DMS79 (cell line): ENCODE data around the gene ZNF311.
"Not testable (repeated sequence)": the region's sequence is repeated elsewhere in the genome, so short reads cannot be mapped to it uniquely, and the experiment has no call there.

Experiments
- DNase-seq: peaks from one replicate; lab custom pipeline; 2025; lab: John Stamatoyannopoulos, UW

ZNF311 gene

DNA sequence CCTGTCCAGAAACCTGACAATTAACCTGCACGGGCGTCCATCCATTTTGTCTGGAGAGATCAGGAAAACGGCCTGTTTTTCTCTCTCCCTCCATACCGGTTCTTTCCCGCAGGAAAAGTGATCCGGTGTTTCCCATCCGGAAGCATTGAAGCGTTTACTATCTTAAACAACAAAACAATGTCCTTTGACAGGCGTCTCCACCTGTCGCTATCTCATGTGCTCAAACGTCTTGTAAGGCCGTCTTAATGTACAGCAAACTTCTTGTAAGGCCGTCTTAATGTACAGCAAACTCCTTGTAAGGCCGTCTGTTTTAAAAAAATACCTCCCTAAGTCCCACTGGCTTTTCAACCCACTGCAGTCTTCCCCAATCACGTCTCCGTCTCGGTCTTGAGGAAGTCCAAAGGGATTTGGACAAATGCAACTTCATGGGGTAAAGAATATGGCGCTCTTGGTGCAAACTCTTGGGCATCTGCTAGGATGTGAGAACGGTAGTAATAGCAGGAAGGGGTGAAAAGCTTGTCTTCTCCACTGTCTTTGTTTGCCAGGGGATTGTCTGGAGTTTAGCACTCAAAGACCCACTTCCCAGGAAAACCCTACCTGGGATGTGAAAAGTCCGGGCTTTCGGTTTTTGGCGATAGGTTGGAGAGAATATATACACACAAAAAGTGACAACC lies 51.4 kb downstream of the ZNF311 start:
- no peak for DNase-seq

DNA sequence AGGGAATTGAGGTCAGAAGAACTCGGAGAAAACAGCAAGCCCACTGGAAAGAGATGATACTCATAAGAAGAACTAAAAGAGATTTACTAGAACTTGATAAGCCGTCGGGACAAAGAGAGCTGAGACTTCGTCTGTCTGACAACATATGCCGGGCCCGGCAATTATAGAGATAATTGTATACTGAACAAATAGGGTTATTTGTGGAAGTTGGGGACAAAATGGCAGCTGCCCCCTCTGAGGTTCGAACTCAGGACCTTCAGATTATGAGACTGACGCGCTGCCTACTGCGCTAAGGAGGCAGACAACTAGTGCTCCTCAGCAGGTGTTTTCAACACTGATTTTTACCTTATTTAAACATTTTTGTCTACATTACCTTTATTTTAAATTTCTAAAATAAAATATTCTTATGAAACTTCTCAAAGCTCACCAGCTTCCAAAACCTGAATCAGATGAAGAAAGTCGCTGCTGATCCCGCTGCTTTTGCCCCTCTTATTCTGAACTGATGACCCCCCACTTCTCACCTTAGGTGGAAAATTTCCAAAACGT lies 52.0 kb downstream of the ZNF311 start:
- no peak for DNase-seq

DNA sequence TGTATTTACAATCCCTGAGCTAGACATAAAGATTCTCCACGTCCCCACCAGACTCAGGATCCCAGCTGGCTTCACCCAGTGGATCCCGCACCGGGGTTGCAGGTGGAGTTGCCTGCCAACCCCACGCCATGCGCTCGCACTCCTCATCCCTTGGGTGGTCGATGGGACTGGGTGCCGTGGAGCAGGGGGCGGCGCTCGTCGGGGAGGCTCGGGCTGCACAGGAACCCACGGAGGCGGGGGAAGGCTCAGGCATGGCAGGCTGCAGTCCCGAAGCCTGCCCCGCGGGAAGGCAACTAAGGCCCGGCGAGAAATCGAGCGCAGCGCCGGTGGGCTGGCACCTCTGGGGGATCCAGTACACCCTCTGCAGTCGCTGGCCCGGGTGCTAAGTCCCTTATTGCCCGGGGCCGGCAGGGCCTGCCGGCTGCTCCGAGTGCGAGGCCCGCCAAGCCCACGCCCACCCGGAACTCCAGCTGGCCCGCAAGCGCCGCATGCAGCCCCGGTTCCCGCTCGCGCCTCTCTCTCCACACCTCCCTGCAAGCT lies 55.4 kb downstream of the ZNF311 start:
- DNase-seq, result not testable (repeated sequence)

DNA sequence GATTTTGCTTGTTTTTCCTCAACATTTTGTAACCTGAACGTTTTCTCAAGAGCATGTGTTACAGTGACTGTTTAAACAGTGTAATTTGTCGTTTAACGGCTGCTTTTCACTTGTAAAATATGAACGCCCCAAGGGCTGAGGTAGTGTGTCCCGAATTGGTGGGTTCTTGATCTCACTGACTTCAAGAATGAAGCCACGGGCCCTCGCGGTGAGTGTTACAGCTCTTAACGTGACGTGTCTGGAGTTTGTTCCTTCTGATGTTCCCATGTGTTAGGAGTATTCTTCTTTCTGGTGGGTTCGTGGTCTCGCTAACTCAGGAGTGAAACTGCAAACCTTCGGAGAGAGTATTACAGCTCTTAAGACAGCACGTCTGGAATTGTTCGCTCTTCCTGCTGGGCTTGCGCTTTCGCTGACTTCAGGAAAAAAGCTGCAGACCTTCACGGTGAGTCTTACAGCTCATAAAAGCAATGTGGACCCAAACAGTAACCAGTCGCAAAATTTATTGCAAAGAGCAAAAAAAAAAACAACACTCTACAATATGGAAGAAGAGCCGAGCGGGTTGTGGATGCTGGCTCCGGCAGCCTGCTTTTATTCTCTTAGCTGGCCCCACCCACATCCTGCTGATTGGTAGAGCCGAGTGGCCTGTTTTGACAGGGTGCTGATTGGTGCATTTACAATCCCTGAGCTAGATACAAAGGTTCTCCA lies 56.2 kb downstream of the ZNF311 start:
- DNase-seq, result no peak

DNA sequence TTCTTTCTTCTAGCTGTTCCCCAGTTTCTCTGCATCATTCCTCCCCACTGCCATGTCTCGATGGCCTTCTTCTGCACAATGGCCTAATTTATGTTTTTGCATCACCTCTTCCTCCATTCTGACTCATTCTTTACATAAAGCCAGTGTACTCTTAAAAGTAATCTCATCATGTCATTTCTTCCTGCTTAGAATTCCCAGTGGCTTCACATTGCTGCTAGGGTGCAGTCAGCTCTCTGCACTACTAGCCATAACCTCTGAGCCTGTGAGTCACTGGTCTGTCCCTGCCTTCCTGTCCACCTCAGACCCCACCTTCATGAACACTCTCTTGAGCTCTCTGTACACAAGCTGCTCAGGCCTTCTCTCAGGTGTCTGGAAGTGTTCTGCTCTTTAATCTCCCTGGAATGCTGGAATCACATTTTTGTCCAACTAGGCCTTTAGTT lies 57.3 kb downstream of the ZNF311 start:
- DNase-seq, result no peak

DNA sequence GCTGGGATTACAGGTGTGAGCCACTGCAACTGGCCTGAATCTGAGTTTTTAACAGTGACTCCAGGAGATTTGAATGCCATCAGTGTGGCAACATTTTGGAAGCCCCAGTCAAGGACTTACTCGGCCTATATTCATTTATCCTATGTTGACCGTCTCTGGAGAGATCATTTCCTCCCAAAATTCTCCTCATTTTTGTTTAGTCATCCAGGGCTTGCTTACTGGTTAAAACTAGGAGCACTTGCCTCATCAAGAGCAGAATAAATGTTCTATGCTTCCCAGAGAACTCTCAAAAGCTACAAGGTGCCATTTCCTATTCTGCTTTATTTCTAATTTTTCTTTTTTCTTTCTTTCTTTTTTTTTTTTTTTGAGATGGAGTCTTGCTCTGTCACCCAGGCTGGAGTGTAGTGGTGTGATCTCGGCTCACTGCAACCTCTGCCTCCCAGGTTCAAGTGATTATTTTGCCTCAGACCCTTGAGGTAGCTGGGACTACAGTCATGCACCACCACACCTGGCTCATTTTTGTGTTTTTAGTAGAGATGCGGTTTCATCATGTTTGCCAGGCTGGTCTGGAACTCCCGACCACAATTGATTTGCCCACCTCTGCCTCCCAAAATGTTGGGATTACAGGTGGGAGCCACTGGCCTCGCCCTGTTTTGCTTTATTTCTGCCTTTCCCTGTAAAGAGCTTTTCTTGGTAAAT lies 57.9 kb downstream of the ZNF311 start:
- DNase-seq, result no peak

DNA sequence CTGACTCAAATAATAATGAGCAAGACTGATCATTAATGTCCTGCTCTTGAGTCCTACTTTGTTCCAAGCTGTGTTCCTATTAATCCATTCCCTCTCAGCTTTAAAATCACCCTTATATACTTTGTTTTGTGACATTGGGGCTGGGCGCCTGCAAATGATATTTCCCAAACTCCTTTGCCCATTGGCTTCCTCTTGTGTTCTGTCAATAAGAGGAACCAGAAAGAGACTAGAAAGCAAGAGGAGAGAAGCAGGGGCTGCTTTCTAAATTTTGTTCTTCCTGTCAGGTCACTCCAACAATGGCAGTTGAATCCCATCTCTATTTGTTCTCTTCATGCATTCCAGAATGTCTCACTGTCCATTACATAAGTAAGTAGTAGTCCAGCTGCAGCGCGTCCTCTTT lies 59.8 kb downstream of the ZNF311 start:
- no peak for DNase-seq
